Measurements from ENCODE around the gene SMC1B.

GRCh38 chr22:45296628-45297297, 116.6 kb downstream of the SMC1B start:
- no peak for TF ChIP-seq EZH2 (IDR thresholded peaks at IDR 0.05)
- TF ChIP-seq CTCF (IDR thresholded peaks at IDR 0.05), result no peak
- TF ChIP-seq EZH2phosphoT487 (IDR thresholded peaks at IDR 0.05), result no peak

Measured in neural progenitor cell (in vitro differentiated cells).